CD4-positive, alpha-beta T cell treated with Interleukin-12 subunit alpha and Interleukin-12 subunit beta, for 1 hour (primary cell): ENCODE measurements around the gene ARL6IP4.
"Not testable (repeated sequence)": the region's sequence is repeated elsewhere in the genome, so short reads cannot be mapped to it uniquely, and the experiment has no call there.

Experiments used
- DNase-seq: peaks from one replicate; pipeline ENCODE4 v3.0.0-alpha.2; 2020

Gene ARL6IP4

DNA sequence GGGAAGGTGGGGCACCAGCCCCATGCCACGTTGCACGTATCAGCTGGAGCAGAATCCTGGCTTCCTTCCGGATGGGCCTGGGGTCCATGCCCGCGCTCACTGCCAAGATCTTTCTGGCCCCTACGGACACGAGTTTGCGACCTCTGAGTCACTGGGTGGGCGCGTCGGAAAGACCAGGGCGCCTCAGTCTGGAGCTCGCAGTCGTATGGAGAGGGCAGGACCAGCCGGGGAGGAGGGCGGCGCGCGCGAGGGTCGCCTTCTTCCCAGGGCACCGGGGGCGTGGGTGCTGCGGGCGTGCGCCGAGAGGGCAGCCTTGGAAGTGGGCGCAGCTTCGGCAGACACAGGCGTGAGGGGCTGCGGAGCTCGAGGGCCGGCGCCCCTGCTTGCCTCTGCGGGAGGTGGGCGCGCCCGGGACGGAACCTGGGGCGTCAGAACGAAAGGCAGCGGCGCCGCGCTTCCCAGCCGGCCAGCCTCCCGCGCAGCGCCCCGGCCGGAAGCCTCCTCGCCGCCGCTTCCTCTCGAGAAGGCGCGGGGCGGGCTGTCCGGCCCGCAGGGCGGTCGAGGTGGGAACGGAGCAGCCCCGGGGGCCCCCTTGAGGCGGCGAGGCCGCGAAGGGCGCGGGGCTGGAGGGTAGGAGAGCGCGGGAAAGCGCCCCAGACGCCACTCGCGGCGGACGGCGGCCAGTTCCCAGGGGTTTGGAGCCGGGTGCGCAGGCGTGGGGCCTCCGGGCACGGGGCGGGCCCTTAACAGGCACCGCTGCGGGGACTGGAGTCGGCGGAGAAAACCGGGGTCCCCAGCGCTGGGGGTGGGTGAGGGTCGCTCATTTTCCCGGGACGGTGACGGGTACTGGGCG, at the start of gene ARL6IP4:
Gene ARL6IP4, plus strand, starts transcription at position 499 of the 853 bp plus-strand sequence. CDS start 459 bp downstream, outside the sequence.
- DNase-seq: peak; percentile 68

- no peak for DNase-seq
Measured at GRCh38 chr12:122932207-122932606, 48.3 kb upstream of the ARL6IP4 start.

- no peak for DNase-seq
Measured at GRCh38 chr12:122934722-122935121, 45.8 kb upstream of the ARL6IP4 start.

GRCh38 chr12:122935318-122935717, 45.2 kb upstream of the ARL6IP4 start:
- DNase-seq: no peak

DNA sequence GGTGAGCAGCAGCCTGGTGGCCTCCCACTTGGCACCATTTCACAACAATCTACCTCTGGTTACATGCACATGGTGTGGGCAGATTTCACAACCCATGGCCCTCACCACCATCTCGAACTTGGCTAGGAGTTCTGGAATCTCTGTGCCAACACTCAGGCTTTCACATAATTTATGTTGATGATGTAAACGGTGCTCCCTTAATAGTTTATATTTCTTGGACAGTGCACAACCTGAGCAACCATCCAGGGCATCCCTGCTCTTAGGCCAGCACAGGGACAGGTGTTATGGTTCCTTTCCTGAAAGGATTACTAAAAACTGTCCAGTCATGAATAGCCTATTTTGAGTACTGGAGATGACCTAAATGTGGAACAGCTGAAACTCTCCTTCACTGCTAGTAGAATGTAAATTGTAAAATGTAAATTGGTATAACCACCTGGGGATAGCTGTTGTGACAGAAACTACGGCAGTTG, 42.8 kb upstream of the ARL6IP4 start:
- no peak for DNase-seq

DNA sequence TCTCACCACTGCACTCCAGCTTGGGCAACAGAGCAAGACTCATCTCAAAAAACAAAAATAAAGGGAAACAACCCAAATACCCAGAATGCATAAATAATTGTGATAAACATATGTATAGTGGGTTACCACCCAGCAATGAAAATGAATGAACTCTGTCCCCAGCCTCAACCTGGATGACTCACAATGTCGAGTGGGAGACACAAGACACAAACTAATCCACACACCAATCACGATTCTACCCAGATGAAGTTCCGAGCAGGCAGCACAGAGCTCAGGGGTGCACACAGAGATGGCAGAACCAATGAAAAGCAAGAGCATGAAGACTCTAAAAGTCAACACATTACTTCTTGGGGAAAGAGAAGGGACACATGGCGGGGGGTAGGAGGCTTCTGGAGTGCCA, 41.4 kb upstream of the ARL6IP4 start:
- DNase-seq: no peak

- DNase-seq: not testable (repeated sequence)
Measured at GRCh38 chr12:122941351-122941750, 39.1 kb upstream of the ARL6IP4 start.

DNA sequence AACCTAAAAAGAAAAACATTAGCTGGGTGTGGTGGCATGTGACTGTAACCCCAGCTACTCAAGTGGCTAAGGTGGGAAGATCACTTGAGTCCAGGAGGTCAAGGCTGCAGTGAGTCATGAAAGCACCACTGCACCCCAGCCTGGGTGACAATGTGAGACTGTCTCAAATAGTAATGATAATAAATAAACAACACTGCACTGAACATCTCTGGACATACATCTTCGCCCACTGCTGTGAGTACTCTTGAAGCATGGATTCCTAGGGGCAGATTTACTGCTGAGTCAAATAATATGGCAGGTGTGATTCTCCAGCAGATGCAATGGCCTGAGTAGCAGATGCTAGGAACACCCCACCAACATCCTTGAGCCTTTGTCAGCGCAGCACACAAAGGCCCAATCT, 37.8 kb upstream of the ARL6IP4 start:
- peak; percentile 19 for DNase-seq

DNA sequence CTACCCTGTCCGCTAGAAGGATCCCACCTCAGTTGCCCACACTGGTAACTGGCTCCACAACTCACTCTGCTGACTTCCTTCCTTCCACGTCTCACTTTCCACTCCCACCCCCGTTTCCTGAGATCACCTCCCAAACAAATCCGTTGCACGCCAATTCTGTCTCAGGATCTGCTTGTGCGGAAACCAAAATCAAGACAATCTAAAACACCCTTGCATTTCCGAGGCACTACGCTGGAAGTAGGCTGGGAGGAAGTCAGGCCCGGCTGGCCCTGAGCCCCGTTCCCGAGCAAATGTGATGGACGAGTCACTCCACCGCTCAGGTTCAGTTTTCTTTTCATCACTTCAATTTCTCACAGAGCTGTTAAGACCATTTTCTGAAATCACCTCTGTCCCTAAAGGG, 37.3 kb upstream of the ARL6IP4 start:
- DNase-seq: no peak

DNA sequence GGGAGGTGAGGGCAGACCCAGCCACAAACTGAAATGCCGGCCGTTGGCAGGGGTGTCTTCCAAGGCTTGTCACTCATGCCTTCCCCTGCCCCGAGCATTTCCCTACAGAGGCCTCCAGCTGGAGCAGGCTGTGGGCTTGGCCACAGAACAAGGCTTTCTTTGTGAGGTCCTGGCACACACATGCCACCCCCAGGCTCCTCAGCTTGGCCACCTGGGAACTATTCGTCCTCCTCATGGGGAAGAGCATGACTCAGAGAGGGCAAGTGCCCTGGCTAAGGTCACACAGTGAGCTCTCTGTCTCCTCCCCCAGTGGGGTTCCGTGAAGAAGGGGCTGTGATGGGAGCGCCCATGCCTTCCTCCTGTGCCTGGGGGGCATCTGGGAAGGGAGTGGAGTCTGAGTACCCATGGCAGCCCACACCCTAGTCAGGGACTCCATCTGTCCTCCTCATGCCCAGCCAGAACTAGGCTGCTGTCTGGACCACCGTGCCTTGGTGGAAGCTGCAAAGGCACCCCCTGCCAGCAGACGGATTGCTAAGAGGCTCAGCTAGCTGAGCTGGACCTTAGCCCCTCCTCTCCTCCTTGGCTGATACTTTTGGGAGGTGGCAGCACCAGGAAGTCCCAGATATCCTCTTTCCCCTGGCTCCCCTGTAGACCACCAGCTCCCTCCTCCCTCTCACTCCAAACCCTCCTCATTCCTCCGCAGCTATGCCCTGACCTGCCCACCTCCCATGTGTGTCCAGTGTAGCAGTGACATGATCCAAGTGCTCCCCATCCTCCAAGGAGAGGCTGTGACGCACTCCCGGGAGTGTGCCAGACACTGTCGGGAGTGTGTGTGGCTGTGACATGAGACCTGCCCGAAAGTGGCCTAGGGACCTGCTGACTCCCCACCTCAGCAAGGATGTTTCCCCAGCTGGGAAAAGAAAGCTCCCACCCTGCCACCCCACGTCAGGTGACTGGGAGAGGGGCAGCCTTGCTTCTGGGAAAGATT, 35.6 kb upstream of the ARL6IP4 start:
- DNase-seq: no peak

GRCh38 chr12:122946690-122947341, 33.7 kb upstream of the ARL6IP4 start:
- peak; percentile 58 for DNase-seq

GRCh38 chr12:122947352-122947792, 33.1 kb upstream of the ARL6IP4 start:
- DNase-seq: no peak

DNA sequence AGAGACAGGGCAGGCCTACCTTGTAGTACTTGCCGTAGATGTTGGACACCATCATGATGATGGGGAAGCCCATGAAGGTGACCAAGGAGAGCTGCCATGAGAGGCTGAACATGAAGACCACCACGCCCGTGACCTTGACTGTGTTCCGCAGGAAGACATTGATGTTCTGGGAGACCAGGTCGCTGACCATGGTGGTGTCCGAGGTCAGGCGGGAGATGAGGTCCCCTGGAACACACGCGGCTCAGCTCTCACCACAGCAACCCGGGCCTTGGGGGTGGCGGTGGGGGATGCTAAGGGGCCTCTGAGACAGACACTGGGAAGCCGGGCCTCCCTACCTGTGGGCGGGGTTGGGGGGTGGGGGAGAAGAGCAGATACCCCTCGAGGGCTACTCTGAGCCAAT, 31.9 kb upstream of the ARL6IP4 start:
- DNase-seq: no peak

- DNase-seq: no peak
Measured at GRCh38 chr12:122949405-122949804, 31.1 kb upstream of the ARL6IP4 start.

DNA sequence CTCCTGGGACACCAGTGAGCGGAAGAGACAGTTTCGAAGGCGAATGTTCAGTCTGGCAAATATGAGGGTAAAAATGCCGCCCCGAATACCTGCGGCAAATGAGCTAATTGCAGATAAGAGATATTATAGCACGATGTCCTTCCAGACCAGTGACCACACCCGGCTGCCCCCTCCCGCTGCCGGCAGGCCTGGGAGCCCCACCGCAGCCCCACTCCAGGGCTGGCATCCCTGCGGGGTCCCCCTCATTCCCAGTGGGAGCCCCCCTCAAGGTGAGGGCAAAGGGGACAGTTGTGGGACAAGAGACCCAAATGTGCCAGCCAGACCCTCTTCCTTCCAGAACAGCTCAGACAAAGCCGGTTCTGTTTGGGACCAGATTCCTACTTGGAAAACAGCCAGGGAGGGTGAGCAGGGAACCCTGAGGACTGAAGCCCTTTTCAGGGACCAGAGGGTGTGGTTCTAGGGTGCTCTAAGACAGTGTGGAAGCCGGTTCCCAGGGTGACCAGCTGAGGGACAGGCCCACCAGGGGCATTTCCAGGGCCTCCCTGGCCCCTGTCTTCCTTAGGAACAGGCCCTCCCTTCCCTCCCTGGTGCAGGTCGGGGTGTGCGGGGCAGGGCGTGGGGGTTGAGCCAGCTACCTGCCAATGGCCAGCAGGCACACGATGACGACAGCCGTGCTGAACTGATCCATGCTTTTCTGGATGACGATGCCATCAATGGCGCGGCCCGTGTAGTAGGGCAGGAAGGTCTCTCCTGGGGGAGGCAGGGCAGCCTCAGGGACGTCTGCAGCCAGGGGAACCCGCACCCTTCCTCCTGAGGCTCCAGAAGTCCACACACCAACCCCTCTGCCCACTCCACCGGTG, 30.4 kb upstream of the ARL6IP4 start:
- no peak for DNase-seq

DNA sequence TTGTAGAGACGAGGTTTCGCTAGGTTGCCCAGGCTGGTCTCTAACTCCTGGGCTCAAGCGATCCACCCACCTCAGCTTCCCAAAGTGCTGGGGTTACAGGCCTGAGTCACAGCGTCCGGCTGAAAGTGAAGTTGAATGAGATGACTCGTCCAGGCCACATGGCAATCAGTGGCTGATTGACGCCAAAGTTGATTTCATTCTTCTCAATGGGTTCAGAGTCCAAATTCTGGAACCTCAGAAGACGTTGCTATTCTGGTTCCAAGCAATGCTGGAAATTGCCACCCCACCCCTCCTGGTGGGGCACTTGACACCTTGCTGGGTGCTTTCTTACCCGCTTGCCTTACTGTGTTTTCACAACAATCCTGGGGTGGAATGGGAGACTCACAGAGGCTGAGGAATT, 29.1 kb upstream of the ARL6IP4 start:
- DNase-seq: no peak

GRCh38 chr12:122951979-122952892, 28.2 kb upstream of the ARL6IP4 start:
- peak; percentile 80 for DNase-seq

GRCh38 chr12:122955156-122955555, 25.3 kb upstream of the ARL6IP4 start:
- DNase-seq: no peak

DNA sequence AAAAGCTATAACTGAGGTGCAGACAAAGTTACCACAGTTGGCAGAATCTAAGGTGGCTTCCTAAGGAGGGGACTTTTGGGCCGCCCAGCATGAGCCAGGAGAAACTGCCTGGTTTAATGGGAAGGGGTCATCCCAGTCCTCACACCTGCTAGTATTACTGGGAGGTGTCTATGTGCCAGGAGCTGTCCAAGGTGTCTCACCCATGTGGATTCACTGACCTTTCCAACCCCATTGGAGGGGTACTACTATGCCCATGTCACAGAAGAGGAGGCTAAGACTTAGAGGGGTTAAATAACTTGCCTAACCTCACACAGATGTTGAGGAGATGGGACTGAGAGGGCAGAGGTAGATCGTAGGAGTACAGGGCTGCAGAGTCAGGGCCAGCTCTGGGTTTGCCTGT, 24.4 kb upstream of the ARL6IP4 start:
- DNase-seq: no peak

- DNase-seq: no peak
Measured at GRCh38 chr12:122958198-122958888, 22.1 kb upstream of the ARL6IP4 start.
